Esophagus squamous epithelium (tissue), 5 donors: ENCODE results near the gene GREB1. TPM values are rescaled to one million over a fixed set of nuclear protein-coding genes. Genes with fewer than 3 reads are reported as not detected.

Experiments used
- DNase-seq: peaks from one replicate; lab custom pipeline; 2025; lab: John Stamatoyannopoulos, UW
- H3K27ac ChIP-seq, 4 donors: fragments of 200-600 bp; sonication (generic); one replicate each; pipeline ENCODE4 v1.5.1; 2016 to 2019; ENCODE audit warnings: mild to moderate bottlenecking in 1 of 4
- H3K27me3 ChIP-seq, 4 donors: fragments of 200-600 bp; sonication (generic); 1 replicate in 3 of 4; 2 replicates in 1 of 4; pipeline versions ENCODE4 v1.5.1 to v1.6.0; 2017 to 2021; ENCODE audit warnings: antibody characterized with exemption in 1 of 4
- H3K36me3 ChIP-seq, 3 donors: fragments of 200-600 bp; sonication (generic); one replicate each; pipeline ENCODE4 v1.5.1; 2016 to 2019
- H3K4me1 ChIP-seq, 3 donors: fragments of 200-600 bp; sonication (generic); one replicate each; pipeline ENCODE4 v1.5.1; 2017 to 2019
- H3K4me3 ChIP-seq, 4 donors: fragments of 200-600 bp; sonication (generic); 1 replicate in 3 of 4; 2 replicates in 1 of 4; pipeline ENCODE4 v1.5.1; 2016 to 2019; ENCODE audit warnings: mild to moderate bottlenecking in 2 of 4, moderate library complexity in 1 of 4
- H3K9me3 ChIP-seq, 3 donors: fragments of 200-600 bp; sonication (generic); one replicate each; pipeline ENCODE4 v1.5.1; 2016 to 2019
- POLR2A ChIP-seq, 4 donors: fragments of 450-650 bp; IDR thresholded peaks; one replicate each; pipeline ENCODE4 v1.6.1; 2017; ENCODE audit warnings: antibody characterized with exemption in 4 of 4, mild to moderate bottlenecking in 4 of 4, moderate library complexity in 3 of 4
- WGBS, 2 donors: methylation state at CpG; one replicate each; pipeline ENCODE4 v1.1.5; 2018; 5-methylcytosine and 5-hydroxymethylcytosine counted together
- intact Hi-C: fragments of 100-400 bp; cut with DNase I; formaldehyde crosslinking; loops from one replicate; pipeline ENCODE4 v1.15.0; 2022
- total RNA-seq, 4 donors: library from RNA; depleted of rRNA; stranded (reverse); fragments of >200 nt; gene quantifications; one replicate each; pipeline ENCODE4 v1.1.0, GENCODE V29; 2016
- TF ChIP-seq, protein P1 (sequence below), 6 experiments: fragments of 450-650 bp in 4 of 6; fragments of 200-600 bp in 2 of 6; sonication (generic) in 2 of 6; IDR thresholded peaks; one replicate each; pipeline ENCODE4 v1.5.1; 2016 to 2019; ENCODE audit warnings: antibody characterized with exemption in 6 of 6, mild to moderate bottlenecking in 4 of 6, moderate library complexity in 4 of 6
- donor health status: DM: yes; HTN: yes; CAD: no.

The GREB1 gene
- total RNA-seq, 4 donors from 2014 or later: 0.08 to 1.7 (median 0.51) TPM

GRCh38 chr2:11560806-11561205 is 27.0 kb downstream of the GREB1 start:
- DNase-seq: no peak
- no peak overlapping the region for H3K27ac ChIP-seq
- H3K9me3 ChIP-seq: no peaks in the 10 kb centered on the region
- intact Hi-C loops: no loop called here
- H3K4me3 ChIP-seq: no peak overlapping the region
- peaks cover 0 to 6% (median 0%) of the 10 kb centered on the region in 3 donors for H3K4me1 ChIP-seq
- WGBS, 2 donors: 80 to 87% methylated on average over 3 of the region's 3 CpGs
- TF ChIP-seq, protein P1, sequence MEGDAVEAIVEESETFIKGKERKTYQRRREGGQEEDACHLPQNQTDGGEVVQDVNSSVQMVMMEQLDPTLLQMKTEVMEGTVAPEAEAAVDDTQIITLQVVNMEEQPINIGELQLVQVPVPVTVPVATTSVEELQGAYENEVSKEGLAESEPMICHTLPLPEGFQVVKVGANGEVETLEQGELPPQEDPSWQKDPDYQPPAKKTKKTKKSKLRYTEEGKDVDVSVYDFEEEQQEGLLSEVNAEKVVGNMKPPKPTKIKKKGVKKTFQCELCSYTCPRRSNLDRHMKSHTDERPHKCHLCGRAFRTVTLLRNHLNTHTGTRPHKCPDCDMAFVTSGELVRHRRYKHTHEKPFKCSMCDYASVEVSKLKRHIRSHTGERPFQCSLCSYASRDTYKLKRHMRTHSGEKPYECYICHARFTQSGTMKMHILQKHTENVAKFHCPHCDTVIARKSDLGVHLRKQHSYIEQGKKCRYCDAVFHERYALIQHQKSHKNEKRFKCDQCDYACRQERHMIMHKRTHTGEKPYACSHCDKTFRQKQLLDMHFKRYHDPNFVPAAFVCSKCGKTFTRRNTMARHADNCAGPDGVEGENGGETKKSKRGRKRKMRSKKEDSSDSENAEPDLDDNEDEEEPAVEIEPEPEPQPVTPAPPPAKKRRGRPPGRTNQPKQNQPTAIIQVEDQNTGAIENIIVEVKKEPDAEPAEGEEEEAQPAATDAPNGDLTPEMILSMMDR (IDR thresholded peaks at IDR 0.05): no peak
- no peak for TF ChIP-seq POLR2A (IDR thresholded peaks at IDR 0.05)
- no peaks in the 10 kb centered on the region for H3K36me3 ChIP-seq
- peaks cover 0 to 25% (median 0%) of the 10 kb centered on the region in 4 donors for H3K27me3 ChIP-seq

DNA sequence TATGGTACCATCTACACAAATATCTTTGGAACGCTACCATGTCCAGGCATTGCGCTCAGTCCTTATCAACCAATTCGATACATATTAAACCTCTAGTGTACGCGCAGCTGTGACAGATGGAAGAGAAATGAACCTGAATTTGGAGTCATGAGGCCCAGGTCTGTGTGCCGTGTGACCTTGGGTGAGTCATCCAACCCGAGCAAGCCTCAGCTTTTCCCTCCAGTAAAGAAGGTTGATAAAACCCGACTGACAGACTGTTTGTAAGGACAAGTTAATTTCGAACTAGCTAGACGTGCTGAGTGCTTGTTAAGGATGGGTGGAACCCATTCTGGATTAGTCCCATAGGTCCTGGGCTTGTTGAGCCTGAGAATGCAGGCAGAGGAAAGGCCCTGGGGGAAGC is 28.2 kb downstream of the GREB1 start:
- no peak overlapping the region for H3K4me3 ChIP-seq
- no peaks in the 10 kb centered on the region for H3K36me3 ChIP-seq
- WGBS, 2 donors: 56 to 65% methylated on average over 10 of the region's 10 CpGs
- peaks cover 0 to 6% (median 0%) of the 10 kb centered on the region in 3 donors for H3K4me1 ChIP-seq
- intact Hi-C loops: no loop called here
- no peak for DNase-seq
- H3K27me3 ChIP-seq: peaks cover 0 to 16% (median 0%) of the 10 kb centered on the region in 4 donors
- TF ChIP-seq, protein P1 (IDR thresholded peaks at IDR 0.05): no peak
- TF ChIP-seq POLR2A (IDR thresholded peaks at IDR 0.05): no peak
- no peaks in the 10 kb centered on the region for H3K9me3 ChIP-seq
- H3K27ac ChIP-seq: no peak overlapping the region

DNA sequence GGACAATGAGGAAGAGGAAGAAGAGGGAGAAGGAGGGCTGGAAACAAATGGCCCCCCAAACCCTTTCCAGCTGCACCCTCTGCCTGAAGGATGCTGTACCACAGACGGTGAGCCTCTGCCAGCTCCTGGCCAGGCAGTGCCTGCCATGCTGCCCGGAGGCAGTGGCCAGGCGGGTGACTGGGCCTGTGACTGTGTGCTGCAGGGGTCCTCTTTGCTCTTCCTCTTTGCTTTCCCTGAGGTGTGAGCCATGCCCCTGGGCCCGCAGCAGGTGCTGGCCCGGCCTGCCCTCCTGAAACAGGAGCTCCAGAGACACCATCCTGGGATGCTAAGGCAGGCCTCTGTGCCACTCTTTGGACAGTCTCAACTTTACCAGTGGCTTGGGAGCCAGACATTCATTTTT is 28.6 kb downstream of the GREB1 start:
- no peaks in the 10 kb centered on the region for H3K9me3 ChIP-seq
- H3K4me1 ChIP-seq: peaks cover 0 to 6% (median 0%) of the 10 kb centered on the region in 3 donors
- 70% methylated on average over 4 of the region's 5 CpGs; no CpG with 5 or more reads in 1 of the 2 donors for WGBS, 2 donors
- H3K4me3 ChIP-seq: no peak overlapping the region
- TF ChIP-seq POLR2A (IDR thresholded peaks at IDR 0.05): no peak
- TF ChIP-seq, protein P1 (IDR thresholded peaks at IDR 0.05): no peak
- no peak for DNase-seq
- H3K27me3 ChIP-seq: peaks cover 0 to 15% (median 0%) of the 10 kb centered on the region in 4 donors
- no peaks in the 10 kb centered on the region for H3K36me3 ChIP-seq
- intact Hi-C loops: no loop called here
- no peak overlapping the region for H3K27ac ChIP-seq

- Histone ChIP-seq H3K9me3 (no peaks in the 10 kb centered on the region), H3K4me1 (peaks cover 0 to 6% (median 0%) of the 10 kb centered on the region in 3 donors), H3K27ac (no peak overlapping the region), H3K27me3 (peaks cover 0 to 1% (median 0%) of the 10 kb centered on the region in 4 donors), H3K36me3 (no peaks in the 10 kb centered on the region), H3K4me3 (no peak overlapping the region)
- intact Hi-C loops: no loop called here
- DNase-seq: no peak
- TF ChIP-seq, protein P1 (IDR thresholded peaks at IDR 0.05): no peak
- TF ChIP-seq POLR2A (IDR thresholded peaks at IDR 0.05): no peak
- WGBS, 2 donors: 80 to 93% methylated on average over 7 to 8 of the region's 8 CpGs
Measured at GRCh38 chr2:11563784-11564666, 30.2 kb downstream of the GREB1 start.
